ENCODE results near the gene TMEM120B. TPM values are rescaled to one million over a fixed set of nuclear protein-coding genes. Genes with fewer than 3 reads are reported as not detected.

Gene TMEM120B
- total and polyA plus RNA-seq, 2 of the 13 experiments (the other 11 are each of a cell fraction or from before 2014, with no cell fraction given) = 7.1 to 12.9 TPM

GRCh38 chr12:121806009-121806545 is 93.5 kb downstream of the TMEM120B start (continued):
- TF ChIP-seq ZNF710 (CRISPR knock-in tag; IDR thresholded peaks at IDR 0.05; ENCODE audit: borderline replicate concordance) (no peak), DMAP1 (CRISPR knock-in tag; IDR thresholded peaks at IDR 0.05) (no peak), PRPF4 (IDR thresholded peaks at IDR 0.05; ENCODE audit: low read depth, low read length, poor library complexity, severe bottlenecking) (no peak), BHLHE40 (IDR thresholded peaks at IDR 0.05; ENCODE audit: low read length) (no peak), RORA (CRISPR knock-in tag; IDR thresholded peaks at IDR 0.05) (no peak), BORCS8-MEF2B (CRISPR knock-in tag; IDR thresholded peaks at IDR 0.05) (no peak), HIC2 (CRISPR knock-in tag; IDR thresholded peaks at IDR 0.05; ENCODE audit: low read depth) (no peak), SP1 (IDR thresholded peaks at IDR 0.05) (no peak), SP1 (CRISPR knock-in tag; IDR thresholded peaks at IDR 0.05) (no peak), RBM39 (IDR thresholded peaks at IDR 0.05; ENCODE audit: low read depth, low read length, poor library complexity, severe bottlenecking) (no peak), ETS1 (CRISPR knock-in tag; IDR thresholded peaks at IDR 0.05) (no peak), ZFP62 (CRISPR knock-in tag; IDR thresholded peaks at IDR 0.05) (no peak), PHF21A (CRISPR knock-in tag; IDR thresholded peaks at IDR 0.05) (no peak), TEAD3 (CRISPR knock-in tag; optimal IDR thresholded peaks at IDR 0.05; ENCODE audit: borderline replicate concordance) (no peak), ZKSCAN1 (IDR thresholded peaks at IDR 0.05; ENCODE audit: low read length) (no peak), ZNF333 (CRISPR knock-in tag; IDR thresholded peaks at IDR 0.05; ENCODE audit: borderline replicate concordance) (no peak), ZNF546 (CRISPR knock-in tag; conservative IDR thresholded peaks at IDR 0.05) (no peak), JUN (CRISPR knock-in tag; IDR thresholded peaks at IDR 0.05) (no peak), SIX1 (CRISPR knock-in tag; IDR thresholded peaks at IDR 0.05; ENCODE audit: borderline replicate concordance) (no peak), MXD1 (CRISPR knock-in tag; IDR thresholded peaks at IDR 0.05) (no peak; the same call in 1 of the 2 replicates)
- TF ChIP-seq, protein P1, sequence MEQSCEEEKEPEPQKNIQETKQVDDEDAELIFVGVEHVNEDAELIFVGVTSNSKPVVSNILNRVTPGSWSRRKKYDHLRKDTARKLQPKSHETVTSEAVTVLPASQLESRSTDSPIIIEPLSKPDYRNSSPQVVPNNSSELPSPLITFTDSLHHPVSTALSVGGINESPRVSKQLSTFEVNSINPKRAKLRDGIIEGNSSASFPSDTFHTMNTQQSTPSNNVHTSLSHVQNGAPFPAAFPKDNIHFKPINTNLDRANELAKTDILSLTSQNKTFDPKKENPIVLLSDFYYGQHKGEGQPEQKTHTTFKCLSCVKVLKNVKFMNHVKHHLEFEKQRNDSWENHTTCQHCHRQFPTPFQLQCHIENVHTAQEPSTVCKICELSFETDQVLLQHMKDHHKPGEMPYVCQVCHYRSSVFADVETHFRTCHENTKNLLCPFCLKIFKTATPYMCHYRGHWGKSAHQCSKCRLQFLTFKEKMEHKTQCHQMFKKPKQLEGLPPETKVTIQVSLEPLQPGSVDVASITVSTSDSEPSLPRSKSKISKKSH (CRISPR knock-in tag; IDR thresholded peaks at IDR 0.05; ENCODE audit: borderline replicate concordance) = no peak
- TF ChIP-seq, protein P2, sequence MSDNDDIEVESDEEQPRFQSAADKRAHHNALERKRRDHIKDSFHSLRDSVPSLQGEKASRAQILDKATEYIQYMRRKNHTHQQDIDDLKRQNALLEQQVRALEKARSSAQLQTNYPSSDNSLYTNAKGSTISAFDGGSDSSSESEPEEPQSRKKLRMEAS (IDR thresholded peaks at IDR 0.05) = peak; percentile 66
- TF ChIP-seq, protein P3, sequence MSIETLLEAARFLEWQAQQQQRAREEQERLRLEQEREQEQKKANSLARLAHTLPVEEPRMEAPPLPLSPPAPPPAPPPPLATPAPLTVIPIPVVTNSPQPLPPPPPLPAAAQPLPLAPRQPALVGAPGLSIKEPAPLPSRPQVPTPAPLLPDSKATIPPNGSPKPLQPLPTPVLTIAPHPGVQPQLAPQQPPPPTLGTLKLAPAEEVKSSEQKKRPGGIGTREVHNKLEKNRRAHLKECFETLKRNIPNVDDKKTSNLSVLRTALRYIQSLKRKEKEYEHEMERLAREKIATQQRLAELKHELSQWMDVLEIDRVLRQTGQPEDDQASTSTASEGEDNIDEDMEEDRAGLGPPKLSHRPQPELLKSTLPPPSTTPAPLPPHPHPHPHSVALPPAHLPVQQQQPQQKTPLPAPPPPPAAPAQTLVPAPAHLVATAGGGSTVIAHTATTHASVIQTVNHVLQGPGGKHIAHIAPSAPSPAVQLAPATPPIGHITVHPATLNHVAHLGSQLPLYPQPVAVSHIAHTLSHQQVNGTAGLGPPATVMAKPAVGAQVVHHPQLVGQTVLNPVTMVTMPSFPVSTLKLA (IDR thresholded peaks at IDR 0.05) = peak; percentile 37
